Suprapubic skin (tissue), 4 donors: Measurements from ENCODE around the gene GLIS1.

Source experiments
- EP300 ChIP-seq: sonication (generic); formaldehyde crosslinking; IDR thresholded peaks from one replicate; pipeline ENCODE4 v1.6.1; 2017; ENCODE audit warnings: antibody characterized with exemption
- POLR2A ChIP-seq, 2 donors: fragments of 450-650 bp; IDR thresholded peaks; one replicate each; pipeline ENCODE4 v1.6.1; 2017; ENCODE audit warnings: antibody characterized with exemption in 2 of 2, mild to moderate bottlenecking in 2 of 2, moderate library complexity in 2 of 2
- POLR2AphosphoS5 ChIP-seq, 3 donors: sonication (generic); formaldehyde crosslinking; IDR thresholded peaks; one replicate each; pipeline ENCODE4 v1.6.1; 2017; ENCODE audit warnings: antibody characterized with exemption in 3 of 3
- TF ChIP-seq, protein P1 (sequence below), 2 donors: fragments of 200-600 bp in 1 of 2; fragments of 450-650 bp in 1 of 2; sonication (generic) in 1 of 2; IDR thresholded peaks; one replicate each; pipeline ENCODE4 v1.5.1; 2016 to 2019; ENCODE audit warnings: antibody characterized with exemption in 2 of 2, mild to moderate bottlenecking in 1 of 2, moderate library complexity in 1 of 2

DNA sequence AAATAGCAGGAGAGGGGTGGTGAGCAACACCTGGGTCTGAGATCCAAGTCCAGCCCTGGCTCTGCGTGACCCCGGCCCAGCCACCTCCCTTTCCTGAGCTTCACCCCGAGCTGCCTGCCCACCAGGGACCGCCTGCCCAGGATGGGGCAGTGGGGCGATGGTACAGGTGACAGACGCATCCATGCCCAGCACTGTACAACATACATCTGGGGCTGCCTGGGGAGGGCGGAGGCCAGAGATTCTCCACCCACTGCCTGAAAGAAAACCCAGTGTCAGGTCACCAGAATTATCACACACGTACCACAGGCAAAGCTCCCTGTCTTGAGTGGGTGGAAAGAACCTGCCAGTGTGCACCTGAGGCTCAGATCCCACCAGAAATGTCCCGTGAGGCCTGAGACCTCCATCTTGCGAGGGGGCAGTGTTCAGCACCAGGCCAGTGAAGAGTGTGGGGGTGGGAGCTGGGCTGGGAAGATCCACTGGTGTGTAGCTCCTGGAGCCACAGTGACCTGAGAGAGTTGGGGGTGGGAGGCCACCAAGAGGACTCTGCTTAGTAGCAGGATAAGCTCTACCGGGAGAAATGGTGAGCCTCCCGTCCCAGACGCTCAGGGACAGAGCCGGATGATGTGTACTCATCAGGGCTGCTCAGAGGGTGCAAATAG is 198.2 kb downstream of the GLIS1 start:
- TF ChIP-seq EP300, result no peak
- TF ChIP-seq, protein P1, sequence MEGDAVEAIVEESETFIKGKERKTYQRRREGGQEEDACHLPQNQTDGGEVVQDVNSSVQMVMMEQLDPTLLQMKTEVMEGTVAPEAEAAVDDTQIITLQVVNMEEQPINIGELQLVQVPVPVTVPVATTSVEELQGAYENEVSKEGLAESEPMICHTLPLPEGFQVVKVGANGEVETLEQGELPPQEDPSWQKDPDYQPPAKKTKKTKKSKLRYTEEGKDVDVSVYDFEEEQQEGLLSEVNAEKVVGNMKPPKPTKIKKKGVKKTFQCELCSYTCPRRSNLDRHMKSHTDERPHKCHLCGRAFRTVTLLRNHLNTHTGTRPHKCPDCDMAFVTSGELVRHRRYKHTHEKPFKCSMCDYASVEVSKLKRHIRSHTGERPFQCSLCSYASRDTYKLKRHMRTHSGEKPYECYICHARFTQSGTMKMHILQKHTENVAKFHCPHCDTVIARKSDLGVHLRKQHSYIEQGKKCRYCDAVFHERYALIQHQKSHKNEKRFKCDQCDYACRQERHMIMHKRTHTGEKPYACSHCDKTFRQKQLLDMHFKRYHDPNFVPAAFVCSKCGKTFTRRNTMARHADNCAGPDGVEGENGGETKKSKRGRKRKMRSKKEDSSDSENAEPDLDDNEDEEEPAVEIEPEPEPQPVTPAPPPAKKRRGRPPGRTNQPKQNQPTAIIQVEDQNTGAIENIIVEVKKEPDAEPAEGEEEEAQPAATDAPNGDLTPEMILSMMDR (IDR thresholded peaks at IDR 0.05), result no peak
- no peak for TF ChIP-seq POLR2A (IDR thresholded peaks at IDR 0.05)
- no peak for TF ChIP-seq POLR2AphosphoS5 (IDR thresholded peaks at IDR 0.05)
